Tibial nerve (tissue), 3 donors: ENCODE data around the gene EMC8.

Experiments
- CTCF ChIP-seq, 5 experiments: fragments of 200-600 bp in 3 of 5; fragments of 450-650 bp in 2 of 5; sonication (generic) in 3 of 5; IDR thresholded peaks; one replicate each; pipeline ENCODE4 v1.5.1; 2016 to 2019; ENCODE audit warnings: antibody characterized with exemption in 5 of 5, mild to moderate bottlenecking in 3 of 5, moderate library complexity in 2 of 5
- POLR2A ChIP-seq, 2 donors: fragments of 450-650 bp; IDR thresholded peaks; one replicate each; pipeline ENCODE4 v1.6.1; 2017; ENCODE audit warnings: antibody characterized with exemption in 2 of 2, mild to moderate bottlenecking in 2 of 2, moderate library complexity in 2 of 2

GRCh38 chr16:85734311-85735017 lies 64.9 kb downstream of the EMC8 start:
- TF ChIP-seq CTCF (IDR thresholded peaks at IDR 0.05) = no peak
- TF ChIP-seq POLR2A (IDR thresholded peaks at IDR 0.05) = no peak
